ENCODE measurements around the gene WASHC4.

- TF ChIP-seq, protein P1, sequence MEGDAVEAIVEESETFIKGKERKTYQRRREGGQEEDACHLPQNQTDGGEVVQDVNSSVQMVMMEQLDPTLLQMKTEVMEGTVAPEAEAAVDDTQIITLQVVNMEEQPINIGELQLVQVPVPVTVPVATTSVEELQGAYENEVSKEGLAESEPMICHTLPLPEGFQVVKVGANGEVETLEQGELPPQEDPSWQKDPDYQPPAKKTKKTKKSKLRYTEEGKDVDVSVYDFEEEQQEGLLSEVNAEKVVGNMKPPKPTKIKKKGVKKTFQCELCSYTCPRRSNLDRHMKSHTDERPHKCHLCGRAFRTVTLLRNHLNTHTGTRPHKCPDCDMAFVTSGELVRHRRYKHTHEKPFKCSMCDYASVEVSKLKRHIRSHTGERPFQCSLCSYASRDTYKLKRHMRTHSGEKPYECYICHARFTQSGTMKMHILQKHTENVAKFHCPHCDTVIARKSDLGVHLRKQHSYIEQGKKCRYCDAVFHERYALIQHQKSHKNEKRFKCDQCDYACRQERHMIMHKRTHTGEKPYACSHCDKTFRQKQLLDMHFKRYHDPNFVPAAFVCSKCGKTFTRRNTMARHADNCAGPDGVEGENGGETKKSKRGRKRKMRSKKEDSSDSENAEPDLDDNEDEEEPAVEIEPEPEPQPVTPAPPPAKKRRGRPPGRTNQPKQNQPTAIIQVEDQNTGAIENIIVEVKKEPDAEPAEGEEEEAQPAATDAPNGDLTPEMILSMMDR (IDR thresholded peaks at IDR 0.05): no peak
- TF ChIP-seq POLR2A (IDR thresholded peaks at IDR 0.05): no peak
Measured at GRCh38 chr12:105158876-105159275, 51.3 kb downstream of the WASHC4 start.

Data from body of pancreas (tissue), 4 donors.